ENCODE data around the gene SNRNP200. TPM values are rescaled to one million over a fixed set of nuclear protein-coding genes. Genes with fewer than 3 reads are reported as not detected.

SNRNP200 gene
- total RNA-seq, 1 donor from 2014 or later = 136 TPM

DNA sequence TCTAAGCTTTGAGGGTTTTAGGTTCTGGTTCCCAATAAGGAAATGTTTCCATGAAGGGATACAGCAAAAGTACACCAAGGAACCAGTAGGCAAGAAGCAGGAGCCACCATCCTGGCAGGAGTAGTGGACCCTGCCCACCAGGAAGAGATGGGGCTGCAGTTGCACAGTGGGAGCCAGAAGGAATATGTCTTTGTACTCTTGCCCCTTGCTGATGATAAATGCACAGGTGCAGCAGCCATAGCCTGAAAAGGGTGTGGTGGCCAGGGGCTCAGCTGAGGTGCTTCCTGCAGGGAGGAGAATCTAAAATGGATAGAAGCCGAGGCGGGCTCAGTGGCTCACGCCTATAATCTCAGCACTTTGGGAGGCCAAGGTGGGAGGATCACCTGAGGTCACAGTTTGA is 67.1 kb downstream of the SNRNP200 start:
- Mint-ChIP-seq H3K27ac (ENCODE audit: unreplicated experiment) (no peak overlapping the region), H3K4me1 (ENCODE audit: low read depth, unreplicated experiment) (peaks cover 4% of the 10 kb centered on the region), H3K36me3 (ENCODE audit: unreplicated experiment) (no peaks in the 10 kb centered on the region), H3K9me3 (ENCODE audit: unreplicated experiment) (no peaks in the 10 kb centered on the region), H3K27me3 (ENCODE audit: unreplicated experiment) (peaks cover 5% of the 10 kb centered on the region), H3K4me3 (ENCODE audit: unreplicated experiment) (no peak overlapping the region)
- TF ChIP-seq, protein P1, sequence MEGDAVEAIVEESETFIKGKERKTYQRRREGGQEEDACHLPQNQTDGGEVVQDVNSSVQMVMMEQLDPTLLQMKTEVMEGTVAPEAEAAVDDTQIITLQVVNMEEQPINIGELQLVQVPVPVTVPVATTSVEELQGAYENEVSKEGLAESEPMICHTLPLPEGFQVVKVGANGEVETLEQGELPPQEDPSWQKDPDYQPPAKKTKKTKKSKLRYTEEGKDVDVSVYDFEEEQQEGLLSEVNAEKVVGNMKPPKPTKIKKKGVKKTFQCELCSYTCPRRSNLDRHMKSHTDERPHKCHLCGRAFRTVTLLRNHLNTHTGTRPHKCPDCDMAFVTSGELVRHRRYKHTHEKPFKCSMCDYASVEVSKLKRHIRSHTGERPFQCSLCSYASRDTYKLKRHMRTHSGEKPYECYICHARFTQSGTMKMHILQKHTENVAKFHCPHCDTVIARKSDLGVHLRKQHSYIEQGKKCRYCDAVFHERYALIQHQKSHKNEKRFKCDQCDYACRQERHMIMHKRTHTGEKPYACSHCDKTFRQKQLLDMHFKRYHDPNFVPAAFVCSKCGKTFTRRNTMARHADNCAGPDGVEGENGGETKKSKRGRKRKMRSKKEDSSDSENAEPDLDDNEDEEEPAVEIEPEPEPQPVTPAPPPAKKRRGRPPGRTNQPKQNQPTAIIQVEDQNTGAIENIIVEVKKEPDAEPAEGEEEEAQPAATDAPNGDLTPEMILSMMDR (IDR thresholded peaks at IDR 0.05; ENCODE audit: partially characterized antibody, unreplicated experiment) = no peak
- DNase-seq = no peak

DNA sequence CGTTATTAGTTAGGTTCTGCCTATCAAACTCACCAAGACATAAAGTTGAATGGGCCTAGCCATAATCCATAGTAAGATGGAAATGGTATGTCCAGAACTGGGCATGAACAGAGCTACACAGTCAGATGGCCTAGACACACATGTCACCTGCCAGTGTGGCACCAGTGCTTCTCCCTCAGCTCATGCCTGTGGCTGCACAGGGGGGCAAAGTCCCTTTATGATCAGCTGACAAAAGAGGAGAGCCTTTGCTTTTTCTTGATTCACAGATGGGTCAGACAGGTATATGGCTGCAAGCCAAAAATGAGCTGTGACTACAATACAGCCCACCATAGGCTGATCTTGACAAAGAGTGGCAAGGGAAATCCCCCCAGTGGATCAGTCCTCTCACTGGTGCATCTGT is 68.5 kb downstream of the SNRNP200 start:
- DNase-seq = no peak
- no peaks in the 10 kb centered on the region for H3K36me3 Mint-ChIP-seq (ENCODE audit: unreplicated experiment)
- no peak overlapping the region for H3K4me3 Mint-ChIP-seq (ENCODE audit: unreplicated experiment)
- peaks cover 5% of the 10 kb centered on the region for H3K27me3 Mint-ChIP-seq (ENCODE audit: unreplicated experiment)
- no peak overlapping the region for H3K27ac Mint-ChIP-seq (ENCODE audit: unreplicated experiment)
- H3K9me3 Mint-ChIP-seq (ENCODE audit: unreplicated experiment) = no peaks in the 10 kb centered on the region
- H3K4me1 Mint-ChIP-seq (ENCODE audit: low read depth, unreplicated experiment) = peaks cover 4% of the 10 kb centered on the region
- TF ChIP-seq, protein P1 (IDR thresholded peaks at IDR 0.05; ENCODE audit: partially characterized antibody, unreplicated experiment) = no peak

DNA sequence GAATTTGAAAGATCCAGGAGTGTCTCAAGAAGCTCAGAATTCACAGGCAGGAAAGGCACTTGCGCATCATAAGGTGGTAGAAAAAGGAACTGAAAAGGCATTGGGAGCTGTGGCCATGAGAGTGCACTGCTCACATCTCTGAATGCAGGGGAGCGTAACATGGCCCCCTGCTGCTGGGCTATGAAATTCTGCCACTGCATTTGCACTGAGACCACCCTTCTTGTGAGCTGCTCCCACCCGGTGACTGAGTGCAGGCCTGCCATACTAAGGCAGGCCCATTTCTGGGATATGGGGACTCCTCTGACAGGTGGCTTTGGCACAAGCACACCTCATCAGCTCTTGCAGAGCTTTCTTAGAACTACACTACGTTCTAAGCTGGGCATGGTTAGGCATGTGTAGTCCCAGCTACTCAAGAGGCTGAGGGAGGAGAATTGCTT is 71.4 kb downstream of the SNRNP200 start:
- DNase-seq = no peak
- Mint-ChIP-seq H3K9me3 (ENCODE audit: unreplicated experiment) (no peaks in the 10 kb centered on the region), H3K4me3 (ENCODE audit: unreplicated experiment) (no peak overlapping the region), H3K27me3 (ENCODE audit: unreplicated experiment) (peaks cover 4% of the 10 kb centered on the region), H3K36me3 (ENCODE audit: unreplicated experiment) (no peaks in the 10 kb centered on the region), H3K27ac (ENCODE audit: unreplicated experiment) (no peak overlapping the region), H3K4me1 (ENCODE audit: low read depth, unreplicated experiment) (no peaks in the 10 kb centered on the region)
- TF ChIP-seq, protein P1 (IDR thresholded peaks at IDR 0.05; ENCODE audit: partially characterized antibody, unreplicated experiment) = no peak

DNA sequence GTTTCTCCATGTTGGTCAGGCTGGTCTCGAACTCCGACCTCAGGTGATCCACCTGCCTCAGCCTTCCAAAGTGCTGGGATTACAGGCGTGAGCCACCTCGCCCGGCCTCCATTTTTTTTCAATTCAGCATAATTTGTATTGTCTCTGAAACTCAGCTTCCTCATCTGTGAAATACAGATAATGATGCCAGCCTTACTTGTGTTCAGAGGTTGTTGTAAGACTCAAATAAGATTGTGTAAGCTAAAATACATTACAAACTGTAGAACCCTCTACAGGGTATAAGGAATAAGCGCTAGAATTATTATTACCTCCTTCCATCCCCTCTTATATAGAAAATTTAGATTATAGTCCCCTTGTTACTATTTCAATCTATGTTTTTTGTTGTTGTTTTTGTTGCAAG is 71.9 kb downstream of the SNRNP200 start:
- Mint-ChIP-seq H3K4me3 (ENCODE audit: unreplicated experiment) (no peak overlapping the region), H3K9me3 (ENCODE audit: unreplicated experiment) (no peaks in the 10 kb centered on the region), H3K4me1 (ENCODE audit: low read depth, unreplicated experiment) (no peaks in the 10 kb centered on the region), H3K36me3 (ENCODE audit: unreplicated experiment) (no peaks in the 10 kb centered on the region), H3K27ac (ENCODE audit: unreplicated experiment) (no peak overlapping the region), H3K27me3 (ENCODE audit: unreplicated experiment) (peaks cover 4% of the 10 kb centered on the region)
- TF ChIP-seq, protein P1 (IDR thresholded peaks at IDR 0.05; ENCODE audit: partially characterized antibody, unreplicated experiment) = no peak
- no peak for DNase-seq

DNA sequence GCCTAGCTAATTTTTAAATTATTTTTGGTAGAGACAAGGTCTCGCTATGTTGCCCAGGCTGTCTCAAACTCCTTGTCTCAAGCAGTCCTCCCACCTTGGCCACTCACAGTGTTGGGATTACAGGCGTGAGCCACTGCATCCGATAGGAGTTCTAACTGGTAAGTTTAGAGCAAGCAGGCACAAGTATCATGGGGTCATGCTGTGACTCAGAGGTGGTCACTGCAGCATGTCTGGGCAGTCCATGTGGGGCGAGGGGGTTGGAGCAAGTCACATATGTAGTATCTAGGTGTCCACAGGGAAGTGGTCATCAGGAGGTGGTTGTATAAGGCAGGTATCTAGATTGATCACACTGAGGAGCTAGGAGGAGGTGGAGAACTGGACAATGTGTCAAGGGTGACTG is 74.0 kb downstream of the SNRNP200 start:
- Mint-ChIP-seq H3K36me3 (ENCODE audit: unreplicated experiment) (no peaks in the 10 kb centered on the region), H3K27ac (ENCODE audit: unreplicated experiment) (no peak overlapping the region), H3K4me1 (ENCODE audit: low read depth, unreplicated experiment) (no peaks in the 10 kb centered on the region), H3K4me3 (ENCODE audit: unreplicated experiment) (no peak overlapping the region), H3K27me3 (ENCODE audit: unreplicated experiment) (peaks cover 2% of the 10 kb centered on the region), H3K9me3 (ENCODE audit: unreplicated experiment) (no peaks in the 10 kb centered on the region)
- DNase-seq = no peak
- TF ChIP-seq, protein P1 (IDR thresholded peaks at IDR 0.05; ENCODE audit: partially characterized antibody, unreplicated experiment) = no peak
